Right atrium auricular region (tissue), 2 donors: ENCODE results near the gene NUDCD3. TPM values are rescaled to one million over a fixed set of nuclear protein-coding genes. Genes with fewer than 3 reads are reported as not detected.

Experiments used
- DNase-seq: peaks from one replicate; pipeline ENCODE4 v3.0.0-alpha.2; 2019; ENCODE audit warnings: low spot score
- H3K27ac ChIP-seq, 2 donors: fragments of 200-600 bp; sonication (generic); 1 replicate in 1 of 2; 2 replicates in 1 of 2; pipeline ENCODE4 v1.5.1; 2016 to 2019
- H3K27me3 ChIP-seq, 2 donors: fragments of 200-600 bp; sonication (generic); one replicate each; pipeline versions ENCODE4 v1.5.1 to v1.6.0; 2017 to 2019
- H3K36me3 ChIP-seq: fragments of 200-600 bp; sonication (generic); one replicate; pipeline ENCODE4 v1.5.1; 2016
- H3K4me1 ChIP-seq, 2 donors: fragments of 200-600 bp; sonication (generic); one replicate each; pipeline versions ENCODE4 v1.5.1 to v1.6.0; 2017 to 2019
- H3K4me3 ChIP-seq, 2 donors: fragments of 200-600 bp; sonication (generic); 1 replicate in 1 of 2; 2 replicates in 1 of 2; pipeline ENCODE4 v1.5.1; 2017 to 2019; ENCODE audit warnings: mild to moderate bottlenecking in 1 of 2, moderate library complexity in 1 of 2
- H3K9me3 ChIP-seq, 2 donors: fragments of 200-600 bp; sonication (generic); one replicate each; pipeline ENCODE4 v1.5.1; 2019
- CTCF ChIP-seq, 2 donors: fragments of 200-600 bp; sonication (generic); IDR thresholded peaks; one replicate each; pipeline ENCODE4 v1.5.1; 2019; ENCODE audit warnings: antibody characterized with exemption in 2 of 2
- total RNA-seq, 2 donors: library from RNA; depleted of rRNA; stranded (reverse); fragments of >200 nt; gene quantifications; one replicate each; pipeline ENCODE4 v1.1.0, GENCODE V29; 2016

NUDCD3 gene
- total RNA-seq, 2 donors from 2014 or later: 50.6 to 53.3 TPM

- H3K4me3 ChIP-seq: no peak overlapping the region
- DNase-seq: no peak
- no peaks in the 10 kb centered on the region for H3K27me3 ChIP-seq
- peaks cover 0 to 45% of the 10 kb centered on the region in 2 donors for H3K4me1 ChIP-seq
- no peak for TF ChIP-seq CTCF (IDR thresholded peaks at IDR 0.05)
- no peaks in the 10 kb centered on the region for H3K36me3 ChIP-seq
- H3K27ac ChIP-seq: no peak overlapping the region
- H3K9me3 ChIP-seq: no peaks in the 10 kb centered on the region
Measured at GRCh38 chr7:44467217-44467548, 23.3 kb downstream of the NUDCD3 start.

GRCh38 chr7:44466300-44467216, 23.9 kb downstream of the NUDCD3 start:
- peaks cover 0 to 49% of the 10 kb centered on the region in 2 donors for H3K4me1 ChIP-seq

GRCh38 chr7:44465490-44465889, 25.0 kb downstream of the NUDCD3 start:
- no peaks in the 10 kb centered on the region for H3K9me3 ChIP-seq
- peak overlapping the region; percentile 34 to 60 for H3K27ac ChIP-seq
- H3K36me3 ChIP-seq: no peaks in the 10 kb centered on the region
- no peak for DNase-seq
- no peaks in the 10 kb centered on the region for H3K27me3 ChIP-seq
- TF ChIP-seq CTCF (IDR thresholded peaks at IDR 0.05): no peak
- H3K4me3 ChIP-seq: no peak overlapping the region
- H3K4me1 ChIP-seq: peaks cover 0 to 57% of the 10 kb centered on the region in 2 donors

More at GRCh38 chr7:44466300-44467216, 23.9 kb downstream of the NUDCD3 start:
- no peak for TF ChIP-seq CTCF (IDR thresholded peaks at IDR 0.05)
- DNase-seq: no peak
- Histone ChIP-seq H3K9me3 (no peaks in the 10 kb centered on the region), H3K27ac (no peak overlapping the region), H3K27me3 (no peaks in the 10 kb centered on the region), H3K36me3 (no peaks in the 10 kb centered on the region), H3K4me3 (no peak overlapping the region)

- no peaks in the 10 kb centered on the region for H3K9me3 ChIP-seq
- H3K27ac ChIP-seq: no peak overlapping the region
- H3K36me3 ChIP-seq: no peaks in the 10 kb centered on the region
- peak in 1 of 2 donors; percentile 41 for TF ChIP-seq CTCF (IDR thresholded peaks at IDR 0.05)
- no peak for DNase-seq
- no peaks in the 10 kb centered on the region for H3K27me3 ChIP-seq
- H3K4me1 ChIP-seq: peaks cover 0 to 49% of the 10 kb centered on the region in 2 donors
- no peak overlapping the region for H3K4me3 ChIP-seq
Measured at GRCh38 chr7:44463169-44463808, 27.2 kb downstream of the NUDCD3 start.

- no peak for TF ChIP-seq CTCF (IDR thresholded peaks at IDR 0.05)
- Histone ChIP-seq H3K4me3 (no peak overlapping the region), H3K27me3 (no peaks in the 10 kb centered on the region), H3K27ac (no peak overlapping the region), H3K9me3 (no peaks in the 10 kb centered on the region), H3K4me1 (peaks cover 0 to 43% of the 10 kb centered on the region in 2 donors), H3K36me3 (no peaks in the 10 kb centered on the region)
- DNase-seq: no peak
Measured at GRCh38 chr7:44461387-44461786, 29.1 kb downstream of the NUDCD3 start.
